ENCODE measurements around the gene CCNG2. TPM values are rescaled to one million over a fixed set of nuclear protein-coding genes. Genes with fewer than 3 reads are reported as not detected.

CCNG2 gene
- total and polyA plus RNA-seq, 10 of the 15 experiments (the other 5 are each of a cell fraction or from before 2014, with no cell fraction given), result 1.9 to 70.6 (median 5.9) TPM

GRCh38 chr4:77156533-77156911 lies 485 bp upstream of the CCNG2 start (continued):
- TF ChIP-seq ZBTB33 (IDR thresholded peaks at IDR 0.05), result no peak
- no peak for TF ChIP-seq GATAD2B (conservative IDR thresholded peaks at IDR 0.05; ENCODE audit: low read depth)
- TF ChIP-seq CHD4 (IDR thresholded peaks at IDR 0.05), result no peak
- TF ChIP-seq ZSCAN29 (IDR thresholded peaks at IDR 0.05), result no peak
- peak; percentile 76 for TF ChIP-seq POLR2A (IDR thresholded peaks at IDR 0.05; ENCODE audit: low read depth, low read length)
- TF ChIP-seq CHD1 (IDR thresholded peaks at IDR 0.05; ENCODE audit: low read depth, low read length), result no peak
- no peak for TF ChIP-seq MEF2A (IDR thresholded peaks at IDR 0.05; ENCODE audit: insufficient read depth, low read depth, low read length)
- TF ChIP-seq YY1 (IDR thresholded peaks at IDR 0.05; ENCODE audit: low read depth, low read length), result no peak
- no peak for TF ChIP-seq SKIL (IDR thresholded peaks at IDR 0.05; ENCODE audit: low read depth, poor library complexity, severe bottlenecking)
- no peak for TF ChIP-seq CHD2 (IDR thresholded peaks at IDR 0.05; ENCODE audit: borderline replicate concordance, low read depth, low read length)
- TF ChIP-seq JUNB (IDR thresholded peaks at IDR 0.05), result no peak
- TF ChIP-seq RAD21 (IDR thresholded peaks at IDR 0.05; ENCODE audit: insufficient read depth, low read depth, low read length), result no peak
- TF ChIP-seq EZH2 (IDR thresholded peaks at IDR 0.05; ENCODE audit: borderline replicate concordance, control insufficient read depth, low read depth, low read length), result no peak
- TF ChIP-seq SP1 (IDR thresholded peaks at IDR 0.05; ENCODE audit: low read depth, low read length), result peak; percentile 91

Data from GM12878 (cell line).